GM23338 (cell line): Measurements from ENCODE around the gene PIBF1. TPM values are rescaled to one million over a fixed set of nuclear protein-coding genes. Genes with fewer than 3 reads are reported as not detected.

Source experiments
- ATAC-seq: fragments of 200-7000 bp; cut with Tn5 transposase; 3 replicates; pipeline ENCODE4 v1.9.1; 2020
- DNase-seq: peaks from one replicate; pipeline ENCODE4 v3.0.0-alpha.2; 2015; ENCODE audit warnings: low spot score
- H2AFZ ChIP-seq: fragments of 200-600 bp; sonication (generic); 2 replicates; pipeline ENCODE4 v1.8.0; 2016; ENCODE audit warnings: antibody characterized with exemption, mild to moderate bottlenecking, moderate library complexity
- H3F3A ChIP-seq: fragments of 200-600 bp; sonication (generic); replicated peaks from 2 replicates; pipeline ENCODE4 v1.8.0; 2017; ENCODE audit warnings: antibody characterized with exemption, mixed run types, low read depth
- H3K27ac ChIP-seq: fragments of 200-600 bp; sonication (generic); 2 replicates; pipeline ENCODE4 v1.6.1; 2016; ENCODE audit warnings: low read depth
- H3K27me3 ChIP-seq: fragments of 200-600 bp; sonication (generic); 2 replicates; pipeline ENCODE4 v1.8.0; 2016; ENCODE audit warnings: mild to moderate bottlenecking, mixed run types, moderate library complexity; ENCODE audit not compliant: insufficient read depth
- H3K36me3 ChIP-seq: fragments of 200-600 bp; sonication (generic); 2 replicates; pipeline ENCODE4 v1.8.0; 2016; ENCODE audit warnings: mild to moderate bottlenecking; ENCODE audit not compliant: insufficient read depth
- H3K4me1 ChIP-seq: fragments of 200-600 bp; sonication (generic); 2 replicates; pipeline ENCODE4 v1.8.0; 2016; ENCODE audit warnings: mild to moderate bottlenecking, moderate library complexity; ENCODE audit not compliant: insufficient read depth
- H3K4me2 ChIP-seq: fragments of 200-600 bp; sonication (generic); 2 replicates; pipeline ENCODE4 v1.7.1; 2017; ENCODE audit warnings: mixed run types
- H3K4me3 ChIP-seq: fragments of 200-600 bp; sonication (generic); 2 replicates; pipeline ENCODE4 v1.6.1; 2016; ENCODE audit warnings: mixed run types
- H3K79me2 ChIP-seq: fragments of 200-600 bp; sonication (generic); replicated peaks from 2 replicates; pipeline ENCODE4 v1.8.0; 2017; ENCODE audit warnings: mild to moderate bottlenecking; ENCODE audit not compliant: insufficient read depth
- H3K9me2 ChIP-seq: fragments of 200-600 bp; sonication (generic); 2 replicates; pipeline ENCODE4 v1.8.0; 2017; ENCODE audit not compliant: insufficient read depth
- H4K20me1 ChIP-seq: fragments of 200-600 bp; sonication (generic); replicated peaks from 2 replicates; pipeline ENCODE4 v1.8.0; 2017; ENCODE audit warnings: mild to moderate bottlenecking; ENCODE audit not compliant: insufficient read depth
- H3K27ac Mint-ChIP-seq: 2 replicates; pipeline ENCODE4 v1.8.0; 2020; ENCODE audit warnings: inconsistent platforms, mild to moderate bottlenecking, moderate library complexity, mixed read lengths
- H3K27me3 Mint-ChIP-seq: 3 replicates; pipeline ENCODE4 v1.8.0; 2022; ENCODE audit warnings: low read depth, mild to moderate bottlenecking, moderate library complexity, mixed read lengths, inconsistent platforms; ENCODE audit not compliant: insufficient read depth, poor library complexity
- H3K36me3 Mint-ChIP-seq: 3 replicates; pipeline ENCODE4 v1.8.0; 2021; ENCODE audit warnings: low read depth, mild to moderate bottlenecking, inconsistent platforms, moderate library complexity, mixed read lengths
- H3K4me1 Mint-ChIP-seq: 3 replicates; pipeline ENCODE4 v1.8.0; 2020; ENCODE audit warnings: mild to moderate bottlenecking, inconsistent platforms, mixed read lengths
- H3K4me3 Mint-ChIP-seq: 3 replicates; pipeline ENCODE4 v1.8.0; 2021; ENCODE audit warnings: moderate library complexity, mild to moderate bottlenecking, inconsistent platforms, mixed read lengths
- H3K9me3 Mint-ChIP-seq: 3 replicates; pipeline ENCODE4 v1.8.0; 2020; ENCODE audit warnings: moderate library complexity, mild to moderate bottlenecking, inconsistent platforms, mixed read lengths
- CREB1 ChIP-seq: fragments of 250-450 bp; sonication (Bioruptor Pico); IDR thresholded peaks from 2 replicates; pipeline ENCODE4 v1.5.0; 2020; ENCODE audit warnings: low read depth, mild to moderate bottlenecking, moderate library complexity
- NANOG ChIP-seq: IDR thresholded peaks from 2 replicates; pipeline ENCODE4 v1.6.1; 2016; ENCODE audit warnings: antibody characterized with exemption, borderline replicate concordance
- STAT1 ChIP-seq: IDR thresholded peaks from one replicate; pipeline ENCODE4 v1.6.1; 2016; ENCODE audit warnings: antibody characterized with exemption; ENCODE audit not compliant: unreplicated experiment
- polyA plus RNA-seq: library from polyadenylated mRNA; unstranded; fragments of >200 nt; fragmentation: Nextera tagmentation; extraction: Ambion mirVana; gene quantifications from 2 replicates; pipeline ENCODE4 v1.2.1, GENCODE V29; 2016
- total RNA-seq: library from RNA; depleted of rRNA; stranded (reverse); fragments of >200 nt; shearing (Covaris generic); gene quantifications from 2 replicates; pipeline ENCODE4 v1.2.3, GENCODE V29; 2014
- TF ChIP-seq, protein P1 (sequence below): IDR thresholded peaks from one replicate; pipeline ENCODE4 v1.6.1; 2018; ENCODE audit warnings: antibody characterized with exemption; ENCODE audit not compliant: unreplicated experiment
- TF ChIP-seq, protein P2 (sequence below): fragments of 250-450 bp; sonication (Bioruptor Pico); IDR thresholded peaks from 2 replicates; pipeline ENCODE4 v1.5.0; 2020; ENCODE audit warnings: mild to moderate bottlenecking, moderate library complexity
- TF ChIP-seq, protein P3 (sequence below): IDR thresholded peaks from 2 replicates; pipeline ENCODE4 v1.6.1; 2016; ENCODE audit warnings: antibody characterized with exemption

Gene PIBF1
- total and polyA plus RNA-seq, 2 experiments from 2014 or later: 14.9 to 22.6 TPM

DNA sequence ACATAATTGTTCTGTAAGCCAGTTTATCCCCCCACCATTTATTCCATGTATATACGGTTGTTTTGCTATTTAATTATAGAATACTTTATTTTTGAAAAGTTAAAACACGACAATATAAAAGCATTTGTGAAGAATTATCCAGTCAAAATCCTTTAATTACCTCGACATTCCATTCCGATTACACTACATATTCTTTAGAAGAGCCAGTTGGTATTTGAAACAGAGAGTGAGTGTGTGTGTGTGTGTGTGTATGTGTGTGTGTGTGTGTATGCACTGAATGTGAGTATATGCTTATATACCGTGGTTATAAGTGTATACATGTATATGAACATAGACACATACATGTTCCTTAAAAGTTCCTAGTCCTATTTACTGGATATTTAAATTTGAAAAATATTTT lies 189.0 kb downstream of the PIBF1 start:
- Histone ChIP-seq H3K4me1 (no peaks in the 10 kb centered on the region), H3K79me2 (no peaks in the 10 kb centered on the region), H3K4me2 (no peak overlapping the region), H2AFZ (no peak overlapping the region), H3K27ac (no peak overlapping the region), H3K36me3 (no peaks in the 10 kb centered on the region), H3K9me2 (no peaks in the 10 kb centered on the region), H3K27me3 (no peaks in the 10 kb centered on the region), H4K20me1 (no peaks in the 10 kb centered on the region), H3K4me3 (no peak overlapping the region), H3F3A (no peaks in the 10 kb centered on the region)
- DNase-seq: no peak
- Mint-ChIP-seq H3K4me3 (no peak overlapping the region), H3K27me3 (no peaks in the 10 kb centered on the region), H3K36me3 (0 out of 3 replicates have a peak, but pooled peaks cover 1% of the 10 kb centered on the region), H3K4me1 (no peaks in the 10 kb centered on the region), H3K9me3 (no peaks in the 10 kb centered on the region), H3K27ac (no peak overlapping the region)
- TF ChIP-seq, protein P1, sequence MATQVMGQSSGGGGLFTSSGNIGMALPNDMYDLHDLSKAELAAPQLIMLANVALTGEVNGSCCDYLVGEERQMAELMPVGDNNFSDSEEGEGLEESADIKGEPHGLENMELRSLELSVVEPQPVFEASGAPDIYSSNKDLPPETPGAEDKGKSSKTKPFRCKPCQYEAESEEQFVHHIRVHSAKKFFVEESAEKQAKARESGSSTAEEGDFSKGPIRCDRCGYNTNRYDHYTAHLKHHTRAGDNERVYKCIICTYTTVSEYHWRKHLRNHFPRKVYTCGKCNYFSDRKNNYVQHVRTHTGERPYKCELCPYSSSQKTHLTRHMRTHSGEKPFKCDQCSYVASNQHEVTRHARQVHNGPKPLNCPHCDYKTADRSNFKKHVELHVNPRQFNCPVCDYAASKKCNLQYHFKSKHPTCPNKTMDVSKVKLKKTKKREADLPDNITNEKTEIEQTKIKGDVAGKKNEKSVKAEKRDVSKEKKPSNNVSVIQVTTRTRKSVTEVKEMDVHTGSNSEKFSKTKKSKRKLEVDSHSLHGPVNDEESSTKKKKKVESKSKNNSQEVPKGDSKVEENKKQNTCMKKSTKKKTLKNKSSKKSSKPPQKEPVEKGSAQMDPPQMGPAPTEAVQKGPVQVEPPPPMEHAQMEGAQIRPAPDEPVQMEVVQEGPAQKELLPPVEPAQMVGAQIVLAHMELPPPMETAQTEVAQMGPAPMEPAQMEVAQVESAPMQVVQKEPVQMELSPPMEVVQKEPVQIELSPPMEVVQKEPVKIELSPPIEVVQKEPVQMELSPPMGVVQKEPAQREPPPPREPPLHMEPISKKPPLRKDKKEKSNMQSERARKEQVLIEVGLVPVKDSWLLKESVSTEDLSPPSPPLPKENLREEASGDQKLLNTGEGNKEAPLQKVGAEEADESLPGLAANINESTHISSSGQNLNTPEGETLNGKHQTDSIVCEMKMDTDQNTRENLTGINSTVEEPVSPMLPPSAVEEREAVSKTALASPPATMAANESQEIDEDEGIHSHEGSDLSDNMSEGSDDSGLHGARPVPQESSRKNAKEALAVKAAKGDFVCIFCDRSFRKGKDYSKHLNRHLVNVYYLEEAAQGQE: no peak
- TF ChIP-seq STAT1 (no peak), NANOG (no peak), CREB1 (CRISPR knock-in tag) (no peak)
- TF ChIP-seq, protein P2, sequence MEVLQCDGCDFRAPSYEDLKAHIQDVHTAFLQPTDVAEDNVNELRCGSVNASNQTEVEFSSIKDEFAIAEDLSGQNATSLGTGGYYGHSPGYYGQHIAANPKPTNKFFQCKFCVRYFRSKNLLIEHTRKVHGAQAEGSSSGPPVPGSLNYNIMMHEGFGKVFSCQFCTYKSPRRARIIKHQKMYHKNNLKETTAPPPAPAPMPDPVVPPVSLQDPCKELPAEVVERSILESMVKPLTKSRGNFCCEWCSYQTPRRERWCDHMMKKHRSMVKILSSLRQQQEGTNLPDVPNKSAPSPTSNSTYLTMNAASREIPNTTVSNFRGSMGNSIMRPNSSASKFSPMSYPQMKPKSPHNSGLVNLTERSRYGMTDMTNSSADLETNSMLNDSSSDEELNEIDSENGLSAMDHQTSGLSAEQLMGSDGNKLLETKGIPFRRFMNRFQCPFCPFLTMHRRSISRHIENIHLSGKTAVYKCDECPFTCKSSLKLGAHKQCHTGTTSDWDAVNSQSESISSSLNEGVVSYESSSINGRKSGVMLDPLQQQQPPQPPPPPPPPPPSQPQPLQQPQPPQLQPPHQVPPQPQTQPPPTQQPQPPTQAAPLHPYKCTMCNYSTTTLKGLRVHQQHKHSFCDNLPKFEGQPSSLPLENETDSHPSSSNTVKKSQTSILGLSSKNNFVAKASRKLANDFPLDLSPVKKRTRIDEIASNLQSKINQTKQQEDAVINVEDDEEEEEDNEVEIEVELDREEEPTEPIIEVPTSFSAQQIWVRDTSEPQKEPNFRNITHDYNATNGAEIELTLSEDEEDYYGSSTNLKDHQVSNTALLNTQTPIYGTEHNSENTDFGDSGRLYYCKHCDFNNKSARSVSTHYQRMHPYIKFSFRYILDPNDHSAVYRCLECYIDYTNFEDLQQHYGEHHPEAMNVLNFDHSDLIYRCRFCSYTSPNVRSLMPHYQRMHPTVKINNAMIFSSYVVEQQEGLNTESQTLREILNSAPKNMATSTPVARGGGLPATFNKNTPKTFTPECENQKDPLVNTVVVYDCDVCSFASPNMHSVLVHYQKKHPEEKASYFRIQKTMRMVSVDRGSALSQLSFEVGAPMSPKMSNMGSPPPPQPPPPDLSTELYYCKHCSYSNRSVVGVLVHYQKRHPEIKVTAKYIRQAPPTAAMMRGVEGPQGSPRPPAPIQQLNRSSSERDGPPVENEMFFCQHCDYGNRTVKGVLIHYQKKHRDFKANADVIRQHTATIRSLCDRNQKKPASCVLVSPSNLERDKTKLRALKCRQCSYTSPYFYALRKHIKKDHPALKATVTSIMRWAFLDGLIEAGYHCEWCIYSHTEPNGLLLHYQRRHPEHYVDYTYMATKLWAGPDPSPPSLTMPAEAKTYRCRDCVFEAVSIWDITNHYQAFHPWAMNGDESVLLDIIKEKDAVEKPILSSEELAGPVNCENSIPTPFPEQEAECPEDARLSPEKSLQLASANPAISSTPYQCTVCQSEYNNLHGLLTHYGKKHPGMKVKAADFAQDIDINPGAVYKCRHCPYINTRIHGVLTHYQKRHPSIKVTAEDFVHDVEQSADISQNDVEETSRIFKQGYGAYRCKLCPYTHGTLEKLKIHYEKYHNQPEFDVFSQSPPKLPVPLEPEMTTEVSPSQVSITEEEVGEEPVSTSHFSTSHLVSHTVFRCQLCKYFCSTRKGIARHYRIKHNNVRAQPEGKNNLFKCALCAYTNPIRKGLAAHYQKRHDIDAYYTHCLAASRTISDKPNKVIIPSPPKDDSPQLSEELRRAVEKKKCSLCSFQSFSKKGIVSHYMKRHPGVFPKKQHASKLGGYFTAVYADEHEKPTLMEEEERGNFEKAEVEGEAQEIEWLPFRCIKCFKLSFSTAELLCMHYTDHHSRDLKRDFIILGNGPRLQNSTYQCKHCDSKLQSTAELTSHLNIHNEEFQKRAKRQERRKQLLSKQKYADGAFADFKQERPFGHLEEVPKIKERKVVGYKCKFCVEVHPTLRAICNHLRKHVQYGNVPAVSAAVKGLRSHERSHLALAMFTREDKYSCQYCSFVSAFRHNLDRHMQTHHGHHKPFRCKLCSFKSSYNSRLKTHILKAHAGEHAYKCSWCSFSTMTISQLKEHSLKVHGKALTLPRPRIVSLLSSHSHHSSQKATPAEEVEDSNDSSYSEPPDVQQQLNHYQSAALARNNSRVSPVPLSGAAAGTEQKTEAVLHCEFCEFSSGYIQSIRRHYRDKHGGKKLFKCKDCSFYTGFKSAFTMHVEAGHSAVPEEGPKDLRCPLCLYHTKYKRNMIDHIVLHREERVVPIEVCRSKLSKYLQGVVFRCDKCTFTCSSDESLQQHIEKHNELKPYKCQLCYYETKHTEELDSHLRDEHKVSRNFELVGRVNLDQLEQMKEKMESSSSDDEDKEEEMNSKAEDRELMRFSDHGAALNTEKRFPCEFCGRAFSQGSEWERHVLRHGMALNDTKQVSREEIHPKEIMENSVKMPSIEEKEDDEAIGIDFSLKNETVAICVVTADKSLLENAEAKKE (CRISPR knock-in tag): no peak
- TF ChIP-seq, protein P3, sequence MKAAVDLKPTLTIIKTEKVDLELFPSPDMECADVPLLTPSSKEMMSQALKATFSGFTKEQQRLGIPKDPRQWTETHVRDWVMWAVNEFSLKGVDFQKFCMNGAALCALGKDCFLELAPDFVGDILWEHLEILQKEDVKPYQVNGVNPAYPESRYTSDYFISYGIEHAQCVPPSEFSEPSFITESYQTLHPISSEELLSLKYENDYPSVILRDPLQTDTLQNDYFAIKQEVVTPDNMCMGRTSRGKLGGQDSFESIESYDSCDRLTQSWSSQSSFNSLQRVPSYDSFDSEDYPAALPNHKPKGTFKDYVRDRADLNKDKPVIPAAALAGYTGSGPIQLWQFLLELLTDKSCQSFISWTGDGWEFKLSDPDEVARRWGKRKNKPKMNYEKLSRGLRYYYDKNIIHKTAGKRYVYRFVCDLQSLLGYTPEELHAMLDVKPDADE: no peak
- ATAC-seq: no peak
